Vagina (tissue), 2 donors: ENCODE results near the gene ETV7. TPM values are rescaled to one million over a fixed set of nuclear protein-coding genes. Genes with fewer than 3 reads are reported as not detected.

Experiments
- DNase-seq, 2 donors: peaks; one replicate each; pipeline ENCODE4 v3.0.0-alpha.2; 2017; ENCODE audit errors: extremely low spot score in 2 of 2
- H3K27ac ChIP-seq: fragments of 200-600 bp; sonication (generic); one replicate; pipeline ENCODE4 v1.5.1; 2019
- H3K27me3 ChIP-seq: fragments of 200-600 bp; sonication (generic); one replicate; pipeline ENCODE4 v1.5.1; 2019
- H3K36me3 ChIP-seq, 2 donors: fragments of 200-600 bp; sonication (generic); one replicate each; pipeline ENCODE4 v1.5.1; 2017 to 2019
- H3K4me1 ChIP-seq: fragments of 200-600 bp; sonication (generic); one replicate; pipeline ENCODE4 v1.5.1; 2019
- H3K4me3 ChIP-seq, 2 donors: fragments of 200-600 bp; sonication (generic); 1 replicate in 1 of 2; 2 replicates in 1 of 2; pipeline ENCODE4 v1.5.1; 2016 to 2019
- H3K9me3 ChIP-seq: fragments of 200-600 bp; sonication (generic); one replicate; pipeline ENCODE4 v1.5.1; 2019
- POLR2A ChIP-seq, 2 donors: fragments of 450-650 bp; IDR thresholded peaks; one replicate each; pipeline ENCODE4 v1.6.1; 2017; ENCODE audit warnings: antibody characterized with exemption in 2 of 2, mild to moderate bottlenecking in 2 of 2, moderate library complexity in 2 of 2
- POLR2AphosphoS5 ChIP-seq, 2 donors: sonication (generic); formaldehyde crosslinking; IDR thresholded peaks; one replicate each; pipeline ENCODE4 v1.9.0; 2017; ENCODE audit warnings: antibody characterized with exemption in 2 of 2, mild to moderate bottlenecking in 2 of 2, low read depth in 1 of 2; ENCODE audit not compliant: insufficient read depth in 1 of 2
- intact Hi-C: fragments of 100-400 bp; cut with DNase I; formaldehyde crosslinking; loops from one replicate; pipeline ENCODE4 v1.15.1; 2023
- total RNA-seq: library from RNA; depleted of rRNA; stranded (reverse); fragments of >200 nt; gene quantifications from one replicate; pipeline ENCODE4 v1.2.3, GENCODE V29; 2016
- TF ChIP-seq, protein P1 (sequence below), 3 experiments: fragments of 450-650 bp in 2 of 3; fragments of 200-600 bp in 1 of 3; sonication (generic) in 1 of 3; IDR thresholded peaks; one replicate each; pipeline ENCODE4 v1.5.1; 2017 to 2019; ENCODE audit warnings: antibody characterized with exemption in 3 of 3, mild to moderate bottlenecking in 2 of 3, moderate library complexity in 2 of 3

Gene ETV7
- total RNA-seq, 1 donor from 2014 or later: 2.2 TPM

DNA sequence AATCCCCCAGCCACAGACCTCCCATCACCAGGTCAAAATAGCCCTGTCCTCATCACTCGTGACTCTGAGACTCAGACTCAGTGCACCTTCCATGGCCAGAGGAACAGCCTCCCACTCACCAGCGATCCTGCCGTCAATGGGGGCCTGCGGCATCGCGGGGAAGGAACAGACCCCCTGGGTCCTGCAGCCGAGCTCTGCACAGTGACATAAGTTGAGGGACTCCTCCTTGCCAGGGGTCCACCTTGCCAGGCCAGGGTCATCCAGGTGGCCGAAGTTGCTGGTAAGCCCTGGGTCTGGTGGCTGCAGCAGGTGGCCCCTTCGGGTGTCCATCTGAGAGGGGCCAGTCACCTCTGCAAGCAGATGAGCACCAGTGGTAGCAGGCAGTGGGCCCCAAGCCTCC, 16.3 kb downstream of the ETV7 start:
- no peak overlapping the region for H3K4me3 ChIP-seq
- no peak for DNase-seq
- no peak overlapping the region for H3K27ac ChIP-seq
- H3K36me3 ChIP-seq: no peaks in the 10 kb centered on the region
- TF ChIP-seq, protein P1, sequence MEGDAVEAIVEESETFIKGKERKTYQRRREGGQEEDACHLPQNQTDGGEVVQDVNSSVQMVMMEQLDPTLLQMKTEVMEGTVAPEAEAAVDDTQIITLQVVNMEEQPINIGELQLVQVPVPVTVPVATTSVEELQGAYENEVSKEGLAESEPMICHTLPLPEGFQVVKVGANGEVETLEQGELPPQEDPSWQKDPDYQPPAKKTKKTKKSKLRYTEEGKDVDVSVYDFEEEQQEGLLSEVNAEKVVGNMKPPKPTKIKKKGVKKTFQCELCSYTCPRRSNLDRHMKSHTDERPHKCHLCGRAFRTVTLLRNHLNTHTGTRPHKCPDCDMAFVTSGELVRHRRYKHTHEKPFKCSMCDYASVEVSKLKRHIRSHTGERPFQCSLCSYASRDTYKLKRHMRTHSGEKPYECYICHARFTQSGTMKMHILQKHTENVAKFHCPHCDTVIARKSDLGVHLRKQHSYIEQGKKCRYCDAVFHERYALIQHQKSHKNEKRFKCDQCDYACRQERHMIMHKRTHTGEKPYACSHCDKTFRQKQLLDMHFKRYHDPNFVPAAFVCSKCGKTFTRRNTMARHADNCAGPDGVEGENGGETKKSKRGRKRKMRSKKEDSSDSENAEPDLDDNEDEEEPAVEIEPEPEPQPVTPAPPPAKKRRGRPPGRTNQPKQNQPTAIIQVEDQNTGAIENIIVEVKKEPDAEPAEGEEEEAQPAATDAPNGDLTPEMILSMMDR (IDR thresholded peaks at IDR 0.05): no peak
- TF ChIP-seq POLR2A (IDR thresholded peaks at IDR 0.05) (no peak), POLR2AphosphoS5 (IDR thresholded peaks at IDR 0.05; ENCODE audit: insufficient read depth in 1 of 2, low read depth in 1 of 2) (no peak)
- H3K4me1 ChIP-seq: peaks cover 4% of the 10 kb centered on the region
- no peaks in the 10 kb centered on the region for H3K9me3 ChIP-seq
- intact Hi-C loops: no loop called here
- H3K27me3 ChIP-seq: no peaks in the 10 kb centered on the region

DNA sequence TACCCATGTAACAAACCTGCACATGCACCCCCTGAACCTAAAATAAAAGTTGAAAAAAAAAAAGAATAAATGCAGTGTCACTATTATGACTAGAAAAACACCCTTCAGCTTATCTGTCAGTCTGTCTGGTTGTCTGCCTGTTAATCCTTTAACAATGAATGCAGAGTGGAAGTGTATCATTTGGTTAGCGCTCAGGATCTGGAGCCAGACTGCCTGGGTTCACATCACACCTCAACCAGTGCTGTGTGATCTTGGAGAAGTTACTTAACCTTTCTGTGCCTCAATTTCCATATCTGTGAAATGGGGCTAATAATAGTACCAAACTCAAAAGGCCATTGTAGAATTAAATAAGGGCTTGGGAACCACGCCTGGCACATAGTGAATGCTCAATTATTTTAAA, 16.8 kb downstream of the ETV7 start:
- Histone ChIP-seq H3K27ac (no peak overlapping the region), H3K4me1 (peaks cover 4% of the 10 kb centered on the region), H3K36me3 (no peaks in the 10 kb centered on the region), H3K27me3 (no peaks in the 10 kb centered on the region), H3K4me3 (no peak overlapping the region), H3K9me3 (no peaks in the 10 kb centered on the region)
- TF ChIP-seq POLR2A (IDR thresholded peaks at IDR 0.05) (no peak), POLR2AphosphoS5 (IDR thresholded peaks at IDR 0.05; ENCODE audit: insufficient read depth in 1 of 2, low read depth in 1 of 2) (no peak)
- TF ChIP-seq, protein P1 (IDR thresholded peaks at IDR 0.05): no peak
- no peak for DNase-seq
- intact Hi-C loops: no loop called here

DNA sequence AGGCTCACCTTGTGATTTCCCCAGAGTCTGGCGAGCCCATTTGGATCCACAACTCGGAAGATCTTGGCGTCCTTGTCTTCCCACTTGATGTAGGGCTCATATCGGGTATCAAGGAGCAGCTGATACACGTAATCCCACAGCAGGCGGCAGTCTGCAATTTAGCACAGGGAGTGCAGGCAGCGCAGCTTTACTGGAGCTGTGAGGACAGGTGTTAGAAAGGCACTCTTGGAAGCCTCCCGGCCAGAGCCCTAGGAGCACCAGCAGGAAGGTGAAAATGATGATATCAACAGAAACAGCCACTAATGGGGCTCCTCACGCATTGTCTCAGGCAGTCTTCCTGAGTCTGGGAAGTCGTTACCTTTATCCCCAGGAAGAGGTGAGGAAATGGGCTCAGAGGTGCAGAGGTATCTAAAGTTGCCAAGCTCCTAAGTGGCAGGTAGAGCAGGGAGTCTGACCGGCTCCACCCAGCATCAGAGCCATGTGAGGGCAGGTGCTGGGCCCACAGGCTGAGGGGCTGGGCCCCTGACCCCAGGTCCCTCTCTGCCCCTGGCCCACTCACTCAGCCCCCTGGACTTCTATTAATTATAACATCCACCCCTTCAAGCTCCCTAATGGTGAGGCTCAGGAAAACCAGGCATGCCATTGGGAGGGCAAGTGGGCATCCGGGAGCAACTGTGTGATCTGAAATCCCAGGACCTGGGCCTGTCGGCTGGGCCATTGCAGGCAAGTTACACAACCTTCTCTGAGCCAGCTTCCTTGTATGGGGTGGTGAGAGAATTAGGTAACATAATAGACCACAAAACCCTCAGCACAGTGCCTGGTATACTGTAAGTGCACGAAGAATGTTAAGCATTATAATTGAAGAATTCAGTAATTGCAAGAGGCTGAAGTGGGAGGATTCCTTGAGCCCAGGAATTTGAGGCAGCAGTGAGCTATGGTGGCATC, 18.3 kb downstream of the ETV7 start:
- intact Hi-C loops: no loop called here
- H3K27me3 ChIP-seq: no peaks in the 10 kb centered on the region
- no peaks in the 10 kb centered on the region for H3K9me3 ChIP-seq
- H3K36me3 ChIP-seq: no peaks in the 10 kb centered on the region
- H3K4me3 ChIP-seq: no peak overlapping the region
- no peaks in the 10 kb centered on the region for H3K4me1 ChIP-seq
- no peak for DNase-seq
- TF ChIP-seq POLR2AphosphoS5 (IDR thresholded peaks at IDR 0.05; ENCODE audit: insufficient read depth in 1 of 2, low read depth in 1 of 2): no peak
- no peak for TF ChIP-seq POLR2A (IDR thresholded peaks at IDR 0.05)
- TF ChIP-seq, protein P1 (IDR thresholded peaks at IDR 0.05): no peak
- H3K27ac ChIP-seq: no peak overlapping the region

DNA sequence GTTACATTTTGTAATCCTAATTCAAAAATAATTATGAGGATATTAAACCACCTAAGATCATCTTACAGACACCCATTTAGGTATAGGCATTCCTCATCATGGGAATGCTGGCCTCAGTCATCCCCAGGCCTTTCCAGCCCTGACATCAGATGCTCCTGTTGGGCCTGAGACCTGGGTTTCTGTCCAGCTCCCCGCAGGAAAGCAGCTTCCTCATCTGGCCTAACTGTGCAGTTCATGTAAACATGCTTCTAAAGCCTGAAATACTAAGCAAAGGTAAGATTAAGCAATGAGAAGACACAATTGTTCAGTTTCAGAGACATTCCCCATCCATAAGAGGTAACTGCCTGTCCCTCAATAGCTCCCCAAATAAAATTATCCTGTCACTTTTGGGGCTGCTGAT, 19.0 kb downstream of the ETV7 start:
- no peak for DNase-seq
- TF ChIP-seq POLR2A (IDR thresholded peaks at IDR 0.05): no peak
- TF ChIP-seq, protein P1 (IDR thresholded peaks at IDR 0.05): no peak
- no peak for TF ChIP-seq POLR2AphosphoS5 (IDR thresholded peaks at IDR 0.05; ENCODE audit: insufficient read depth in 1 of 2, low read depth in 1 of 2)
- Histone ChIP-seq H3K27ac (no peak overlapping the region), H3K4me1 (no peaks in the 10 kb centered on the region), H3K9me3 (no peaks in the 10 kb centered on the region), H3K27me3 (no peaks in the 10 kb centered on the region), H3K4me3 (no peak overlapping the region), H3K36me3 (no peaks in the 10 kb centered on the region)
- intact Hi-C loops: no loop called here

DNA sequence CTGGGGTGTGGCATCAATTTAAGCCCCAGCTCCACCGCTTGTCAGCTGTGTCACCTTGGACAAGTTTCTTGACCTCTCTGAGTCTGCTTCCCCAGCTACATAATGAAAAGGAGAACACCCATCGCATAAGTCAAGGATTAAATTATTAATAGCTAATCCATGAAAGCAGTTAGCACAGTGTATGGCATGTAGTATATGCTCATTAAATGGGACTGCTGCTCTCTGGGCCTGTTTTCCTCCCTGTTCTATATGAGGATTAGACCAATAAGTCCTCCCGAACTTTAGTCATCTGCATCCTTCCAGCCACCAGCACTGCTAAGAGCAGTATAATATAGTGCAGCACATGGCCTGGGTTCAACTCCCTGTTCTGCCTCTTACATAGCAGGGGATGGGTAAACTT, 19.7 kb downstream of the ETV7 start:
- Histone ChIP-seq H3K27ac (no peak overlapping the region), H3K4me3 (no peak overlapping the region), H3K27me3 (no peaks in the 10 kb centered on the region), H3K4me1 (no peaks in the 10 kb centered on the region), H3K9me3 (no peaks in the 10 kb centered on the region), H3K36me3 (no peaks in the 10 kb centered on the region)
- no peak for DNase-seq
- intact Hi-C loops: no loop called here
- TF ChIP-seq, protein P1 (IDR thresholded peaks at IDR 0.05): no peak
